Fibroblast of skin of back (primary cell): Measurements from ENCODE around the gene ANAPC13.

Source experiments
- DNase-seq: peaks from one replicate; pipeline ENCODE4 v3.0.0-alpha.2; 2013

Gene ANAPC13

DNA sequence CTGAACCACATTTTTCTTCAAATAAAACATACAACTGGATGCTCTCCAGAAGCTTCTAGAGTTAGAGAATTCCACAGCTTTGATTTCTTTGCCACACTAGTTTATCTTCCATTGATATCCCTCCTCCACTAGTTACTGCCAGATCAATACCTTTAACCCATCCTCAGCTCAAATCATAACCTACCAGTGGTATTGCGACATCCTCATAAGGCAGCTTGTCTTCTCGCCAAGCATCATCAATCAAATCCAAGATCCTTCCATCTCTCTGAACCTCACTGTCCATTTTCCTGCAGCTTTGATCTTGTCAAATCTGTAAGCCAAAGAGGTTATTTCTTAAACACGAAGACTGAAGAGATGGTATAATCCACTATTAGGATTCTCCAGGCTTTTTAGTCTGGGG lies 3.2 kb downstream of the ANAPC13 start:
- DNase-seq: no peak

DNA sequence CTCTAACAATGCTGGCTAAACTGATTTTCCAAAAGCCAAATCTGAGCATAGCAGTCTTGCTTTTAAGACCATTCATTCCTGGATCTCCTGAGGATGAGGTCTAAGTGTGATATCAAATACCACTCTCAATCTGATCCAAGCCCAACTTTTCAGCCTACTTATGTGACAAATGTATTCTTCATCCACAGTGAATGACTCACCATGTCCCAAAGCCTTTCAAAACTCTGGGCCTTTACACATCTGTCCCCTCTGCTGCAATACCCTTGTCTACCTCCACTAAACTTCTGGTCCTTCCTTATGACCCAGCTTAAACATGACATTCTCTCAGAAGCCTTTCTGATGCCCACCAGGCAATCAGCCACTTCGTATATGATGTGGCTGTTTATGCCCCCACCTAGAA lies 4.6 kb downstream of the ANAPC13 start:
- DNase-seq: peak; percentile 41

DNA sequence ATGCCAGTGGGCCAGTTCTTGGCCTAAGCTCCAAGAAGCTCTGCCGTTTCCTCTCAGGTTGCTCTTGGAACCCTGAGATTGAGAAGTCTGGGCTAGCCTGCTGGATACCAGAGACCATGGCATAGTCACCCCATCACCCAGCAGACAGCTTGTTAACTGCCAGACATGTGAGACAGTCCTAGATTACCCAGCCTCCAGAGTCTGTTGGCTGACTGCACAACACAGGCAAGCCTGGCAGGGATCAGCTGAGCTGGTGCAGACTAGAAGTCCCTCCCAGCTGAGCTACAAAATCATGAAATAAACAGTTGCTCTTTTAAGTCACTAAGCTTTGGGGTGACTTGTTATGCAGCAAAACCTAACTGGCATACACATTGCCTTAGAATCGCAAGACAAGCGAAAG lies 5.2 kb downstream of the ANAPC13 start:
- DNase-seq: no peak

DNA sequence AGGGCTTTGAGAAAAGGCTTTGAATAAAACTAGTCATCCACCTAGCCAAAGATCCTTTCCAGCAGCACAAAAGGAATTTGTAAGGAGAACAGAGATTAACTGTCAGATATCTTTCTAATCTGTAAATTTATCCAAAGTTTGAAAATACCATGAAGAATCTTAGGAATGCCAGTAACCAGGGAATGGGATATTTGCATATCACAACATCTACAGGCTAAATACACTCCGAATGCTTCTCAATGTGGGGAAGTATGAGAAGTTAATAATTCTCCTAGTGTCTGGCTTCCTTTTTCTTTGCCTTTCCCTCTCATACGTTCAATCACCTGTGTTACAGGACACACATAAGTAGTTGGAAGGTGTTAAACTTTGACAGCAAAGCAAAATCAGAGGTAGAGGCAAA lies 7.8 kb downstream of the ANAPC13 start:
- DNase-seq: peak; percentile 74

DNA sequence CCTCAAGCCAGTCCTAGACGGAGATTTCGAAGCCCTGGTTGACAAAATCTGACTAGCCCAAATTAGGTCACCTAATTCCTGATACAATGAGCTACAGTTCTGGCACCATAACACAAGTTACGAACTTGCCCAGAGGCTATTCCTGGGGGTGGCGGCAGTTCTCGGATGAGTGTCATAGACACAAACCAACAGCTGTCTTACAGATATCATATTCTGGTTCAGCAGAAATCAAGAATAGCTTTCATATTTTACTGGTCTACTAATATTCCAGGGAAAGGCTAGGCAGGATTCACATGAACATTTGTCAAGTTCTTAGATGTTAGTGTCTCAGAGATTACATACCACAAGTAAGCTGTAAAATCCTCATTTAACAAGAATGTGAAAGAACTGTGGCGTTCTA lies 8.8 kb downstream of the ANAPC13 start:
- DNase-seq: peak; percentile 69

DNA sequence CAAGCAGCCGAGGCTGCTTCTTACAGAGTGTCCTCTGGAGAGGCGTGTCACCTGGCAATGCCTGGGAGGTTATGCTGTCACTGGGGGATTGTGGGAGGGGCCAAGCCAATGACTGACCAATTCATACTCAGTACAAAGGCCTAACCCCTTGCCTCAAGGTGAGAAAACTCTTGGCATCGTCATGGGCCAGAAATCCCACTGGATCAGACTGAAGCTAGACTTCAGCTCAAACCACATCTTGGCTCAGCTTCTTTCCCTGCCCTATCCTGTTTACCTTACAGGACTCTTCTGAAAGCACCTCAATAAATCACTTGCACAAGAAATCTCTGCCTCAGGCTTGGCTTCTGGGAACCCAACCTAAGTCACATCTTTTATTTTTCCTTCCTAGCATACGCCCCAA lies 9.5 kb downstream of the ANAPC13 start:
- no peak for DNase-seq

DNA sequence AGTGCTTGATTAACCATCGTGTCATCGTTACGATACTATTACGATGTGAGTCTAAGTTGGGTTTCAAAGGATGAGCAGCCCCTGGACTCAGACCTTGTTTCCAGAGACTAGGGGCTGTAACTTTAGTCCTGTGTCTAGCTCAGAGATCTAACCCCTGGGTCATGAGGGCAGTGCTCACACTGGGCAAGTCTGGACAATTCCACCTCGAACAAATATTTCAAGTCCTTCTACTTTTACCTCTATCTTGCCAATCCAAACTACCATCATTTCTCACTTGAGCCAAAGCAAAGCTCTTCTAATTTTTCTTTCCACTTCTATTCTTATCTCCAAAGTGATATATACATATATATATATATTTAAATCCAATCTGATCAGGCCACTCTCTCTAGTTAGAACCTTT lies 10.8 kb downstream of the ANAPC13 start:
- DNase-seq: no peak

DNA sequence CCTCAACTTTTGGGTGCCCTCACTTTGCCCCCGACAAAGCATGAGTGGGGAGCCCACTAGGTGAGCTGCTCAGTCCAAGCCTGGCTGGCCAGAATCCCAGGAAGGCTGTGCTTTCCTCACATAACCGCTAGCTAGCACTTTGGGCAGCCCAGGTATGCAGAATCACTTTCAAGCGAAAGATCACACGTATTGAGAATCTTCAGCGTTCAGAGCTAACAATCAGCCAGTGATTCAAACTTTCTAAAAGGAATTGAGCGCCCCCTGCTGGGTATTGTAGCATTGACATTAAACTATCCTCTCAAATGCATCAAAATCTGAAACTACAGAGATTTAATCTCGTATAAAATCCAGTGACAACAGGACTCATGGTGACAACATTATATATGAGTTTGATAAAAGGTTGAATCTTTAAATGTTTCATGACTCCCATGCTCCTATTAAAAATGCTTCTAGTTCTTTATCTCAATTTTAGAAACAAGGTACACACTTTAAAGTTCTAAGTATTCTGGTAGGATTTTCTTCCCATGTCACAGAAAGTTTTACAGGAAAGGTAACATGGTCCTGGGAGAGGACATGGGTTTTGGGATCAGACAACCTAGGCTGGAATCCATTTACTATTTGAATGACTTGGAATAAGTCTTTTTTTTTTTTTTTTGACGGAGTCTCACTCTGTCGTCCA lies 11.8 kb downstream of the ANAPC13 start:
- DNase-seq: peak; percentile 81

DNA sequence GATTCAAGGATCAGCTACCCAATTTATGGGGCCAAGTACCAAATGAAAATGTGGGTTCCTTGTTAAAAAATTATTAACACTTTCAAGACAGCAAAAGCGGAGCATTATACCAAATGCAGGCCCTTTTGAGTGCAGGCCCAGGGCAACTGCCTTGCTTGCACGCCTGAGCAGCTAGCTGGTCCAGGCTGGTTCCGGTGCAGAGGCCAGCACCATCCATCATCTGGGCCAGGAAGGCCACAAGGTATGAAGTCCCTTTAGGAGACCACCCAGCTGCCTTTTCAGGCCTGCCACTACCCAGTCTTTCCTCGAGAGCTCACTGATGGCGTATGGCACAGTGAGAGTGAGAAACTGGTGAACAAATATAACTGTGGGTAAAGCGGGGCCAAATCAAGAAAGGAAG lies 13.0 kb downstream of the ANAPC13 start:
- DNase-seq: no peak

DNA sequence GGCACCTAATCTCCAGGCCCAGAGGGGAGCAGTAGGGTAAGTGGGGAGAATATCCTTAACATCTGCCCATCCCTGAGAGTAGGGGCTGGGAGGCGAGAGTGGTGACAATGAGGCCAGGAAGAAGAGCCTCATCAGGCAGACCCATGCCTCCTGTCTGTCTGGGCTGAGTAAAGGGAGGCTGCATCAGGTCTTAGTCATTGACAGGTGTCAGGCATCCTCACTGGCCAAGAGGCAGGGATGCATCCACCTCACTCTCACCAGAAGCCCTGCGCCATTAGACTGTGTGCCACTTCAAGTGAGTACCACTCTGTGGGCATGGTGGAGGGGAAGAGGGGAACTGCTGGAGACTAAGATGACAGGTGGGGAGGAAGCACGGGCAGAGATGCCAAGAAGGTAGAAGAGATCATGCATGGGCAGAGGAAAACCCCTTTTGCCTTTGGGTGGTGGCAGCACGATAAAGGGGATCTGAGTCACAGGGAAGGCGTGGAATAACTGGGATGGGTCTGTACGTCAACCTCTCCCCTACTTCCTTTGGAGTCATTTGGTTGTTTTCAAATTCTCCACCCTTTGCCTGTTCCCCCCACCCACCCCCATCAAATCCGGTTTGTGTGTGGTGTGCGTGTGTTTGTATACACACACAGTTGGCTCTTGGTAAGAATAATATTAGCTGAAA lies 14.1 kb downstream of the ANAPC13 start:
- peak; percentile 84 for DNase-seq

DNA sequence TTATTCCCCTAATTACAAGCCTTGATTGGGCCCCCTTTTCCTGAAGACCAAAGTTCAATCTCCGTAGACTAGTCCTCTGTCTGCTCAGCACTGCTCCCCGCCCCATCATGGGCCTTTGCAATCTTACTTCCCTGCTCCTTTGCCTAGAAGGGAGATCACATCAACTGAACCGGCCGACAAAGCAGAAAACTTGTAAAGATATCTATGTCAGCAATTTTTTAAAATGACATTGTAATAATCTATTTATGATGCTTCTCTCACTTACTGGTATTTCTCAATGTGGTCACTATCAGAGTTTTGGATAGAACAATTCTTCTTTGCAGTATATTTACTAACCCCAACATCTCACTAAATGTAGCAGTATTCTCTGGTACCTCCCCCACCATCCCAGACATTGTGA lies 17.3 kb downstream of the ANAPC13 start:
- DNase-seq: no peak

DNA sequence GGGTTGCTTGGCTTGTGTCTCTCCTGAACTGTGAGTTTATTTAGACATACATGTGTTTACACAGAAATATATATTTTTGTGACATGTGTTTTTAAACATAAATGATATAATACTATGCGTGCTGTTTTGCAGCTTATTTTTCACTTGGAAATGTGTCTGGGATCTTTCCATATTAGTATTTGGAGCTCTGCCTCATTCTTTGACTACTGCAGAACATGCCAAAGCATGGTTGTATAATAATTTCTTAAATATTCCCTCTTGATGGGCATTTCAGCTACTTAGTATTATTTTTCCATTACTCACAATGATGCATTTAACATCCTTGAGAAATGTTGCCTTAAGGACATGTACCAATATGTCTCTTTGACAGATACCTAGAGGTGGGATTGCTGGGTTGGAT lies 19.5 kb downstream of the ANAPC13 start:
- peak; percentile 37 for DNase-seq

DNA sequence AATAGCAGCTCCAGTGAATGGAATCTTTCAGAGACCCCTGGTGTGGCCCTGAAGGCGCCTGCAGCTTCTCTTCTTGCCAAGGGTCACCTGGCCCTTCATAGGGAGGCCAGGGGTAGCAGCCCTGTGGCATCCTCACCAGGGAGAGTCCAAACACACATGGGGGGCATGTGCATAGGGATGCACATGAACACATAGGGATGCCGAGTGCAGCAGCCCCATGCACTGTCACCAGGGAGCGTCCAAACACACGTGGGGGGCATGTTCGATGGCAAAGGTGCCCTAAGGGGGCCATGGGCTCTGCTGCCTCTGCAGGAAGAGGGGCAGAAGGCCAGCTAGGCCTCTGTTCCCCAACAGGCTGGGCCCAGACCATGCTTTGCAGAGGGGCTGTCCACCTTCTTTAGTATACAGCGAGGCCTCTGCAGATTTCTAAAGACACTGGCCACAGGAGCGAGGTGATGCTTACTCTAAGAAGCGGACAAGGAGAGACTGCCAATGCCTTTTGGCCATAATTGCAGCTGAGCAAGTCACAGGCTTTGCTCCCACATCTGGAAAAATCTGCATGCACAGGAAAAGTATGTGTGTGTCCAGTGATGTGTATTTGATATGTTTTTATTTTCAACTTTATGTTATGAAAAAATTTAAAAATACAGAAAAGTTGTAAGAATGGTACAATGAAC lies 21.0 kb downstream of the ANAPC13 start:
- no peak for DNase-seq

DNA sequence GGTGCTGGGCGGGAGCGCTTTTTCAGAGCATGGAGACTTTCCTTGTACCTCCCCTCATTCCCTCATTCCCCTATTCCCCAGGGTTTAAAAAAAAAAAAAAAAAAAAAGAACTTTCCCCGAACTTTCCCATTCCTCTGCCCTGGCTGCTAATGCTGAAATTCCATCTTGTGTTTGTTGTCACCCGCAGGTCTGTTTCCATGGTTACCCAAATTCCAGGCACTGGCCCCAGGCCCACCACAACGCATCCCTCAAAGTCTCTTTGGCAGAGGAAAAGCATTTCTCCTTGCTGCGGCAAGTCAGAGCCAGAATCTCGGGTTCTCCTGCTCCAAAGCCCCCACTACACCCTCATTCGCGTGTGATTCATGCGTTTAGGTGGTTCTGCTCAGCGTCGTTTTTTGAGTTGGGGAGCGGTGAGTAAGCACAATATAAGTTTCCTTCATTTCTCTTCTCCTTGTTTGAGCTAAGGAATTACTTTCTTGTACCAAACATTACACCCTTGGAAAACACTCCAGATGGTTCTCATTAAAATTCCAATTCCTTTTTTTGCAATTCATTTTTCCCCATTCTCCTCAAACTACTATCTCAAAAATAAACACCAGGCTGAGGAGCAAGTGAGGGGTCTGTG lies 21.6 kb downstream of the ANAPC13 start:
- DNase-seq: peak; percentile 99

DNA sequence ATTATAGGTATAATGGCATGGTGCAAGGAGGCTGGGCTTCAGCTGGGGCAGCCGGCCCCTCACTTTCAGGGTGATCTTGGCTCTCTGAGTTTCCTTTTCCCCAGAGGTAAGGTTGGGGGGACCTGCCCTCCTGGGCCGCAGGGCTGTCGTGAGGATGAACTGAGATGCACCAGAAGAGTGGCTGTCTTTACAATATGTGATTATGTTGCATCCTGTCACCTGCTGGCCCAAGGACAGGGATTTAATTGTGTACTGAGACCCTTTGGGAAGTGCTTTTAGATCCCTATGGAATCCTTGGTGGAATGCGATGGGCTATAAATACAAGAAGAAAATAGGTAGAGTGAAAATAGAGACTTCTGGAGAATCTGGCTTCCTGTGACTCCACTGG lies 22.1 kb downstream of the ANAPC13 start:
- DNase-seq: no peak

DNA sequence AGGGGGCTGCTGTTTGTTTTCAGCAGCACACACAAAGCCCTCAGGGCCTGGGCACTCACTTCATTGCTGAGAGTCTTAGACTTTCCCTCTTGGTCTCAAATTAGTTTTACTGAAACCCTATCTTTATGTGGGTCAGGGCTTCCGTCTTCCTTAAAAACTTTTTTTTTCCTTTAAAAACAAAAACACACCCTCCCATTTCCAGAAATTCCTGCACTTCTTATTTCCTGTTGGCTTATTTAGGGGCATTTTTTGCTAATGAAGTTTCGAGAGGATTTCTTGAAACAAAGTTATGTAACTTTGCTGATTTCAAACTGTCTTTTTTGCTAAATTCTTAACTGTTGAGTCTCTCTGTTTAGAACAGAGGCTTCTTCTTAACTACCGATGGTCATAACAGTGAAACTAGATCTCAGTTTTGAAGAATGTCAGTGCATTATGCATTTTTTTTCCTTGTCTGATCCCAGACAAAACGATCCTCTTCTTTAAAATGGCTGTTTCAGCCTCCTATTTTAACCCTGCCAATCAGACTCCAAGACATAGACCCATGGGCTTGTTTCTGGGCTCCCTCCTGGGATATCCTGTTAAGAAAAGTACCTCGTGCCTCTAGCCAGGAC lies 23.3 kb downstream of the ANAPC13 start:
- DNase-seq: peak; percentile 90

DNA sequence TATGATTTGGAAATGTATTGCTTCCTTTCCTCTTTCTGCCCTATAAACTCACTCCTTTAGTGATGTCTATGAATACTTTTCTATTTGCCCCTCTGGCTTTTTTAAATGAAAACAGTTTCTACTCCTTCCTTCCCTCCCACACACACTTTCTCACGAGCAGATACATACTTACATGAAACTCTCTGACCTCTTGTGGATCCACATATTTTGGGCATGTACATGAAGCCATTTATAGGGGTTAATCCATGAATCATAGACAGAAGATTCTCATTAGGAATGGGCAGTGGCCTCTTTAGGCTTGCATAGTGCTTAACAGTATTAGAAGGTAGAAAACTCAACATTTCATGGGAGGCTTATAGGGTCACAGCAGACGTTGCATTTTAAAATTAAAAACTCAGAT lies 24.8 kb downstream of the ANAPC13 start:
- DNase-seq: peak; percentile 98

DNA sequence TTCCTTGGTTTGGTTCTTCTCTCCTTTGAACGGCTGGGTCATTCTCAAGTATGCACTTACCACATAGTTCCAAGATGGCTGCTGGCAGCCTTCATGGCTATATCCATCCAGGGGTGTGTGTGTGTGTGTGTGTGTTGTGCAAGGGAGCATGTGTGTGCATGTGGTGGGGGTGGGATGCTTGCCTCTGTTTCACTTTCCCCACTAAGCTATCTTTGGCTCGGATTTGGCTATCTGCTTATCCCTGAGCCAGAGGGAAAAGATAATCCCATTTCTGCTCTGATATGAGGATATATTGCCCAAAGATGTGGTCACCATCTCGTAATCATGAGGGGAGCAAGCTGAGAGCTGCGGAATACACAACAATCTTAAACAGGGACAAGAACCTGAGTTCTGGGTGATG lies 26.2 kb downstream of the ANAPC13 start:
- DNase-seq: no peak

DNA sequence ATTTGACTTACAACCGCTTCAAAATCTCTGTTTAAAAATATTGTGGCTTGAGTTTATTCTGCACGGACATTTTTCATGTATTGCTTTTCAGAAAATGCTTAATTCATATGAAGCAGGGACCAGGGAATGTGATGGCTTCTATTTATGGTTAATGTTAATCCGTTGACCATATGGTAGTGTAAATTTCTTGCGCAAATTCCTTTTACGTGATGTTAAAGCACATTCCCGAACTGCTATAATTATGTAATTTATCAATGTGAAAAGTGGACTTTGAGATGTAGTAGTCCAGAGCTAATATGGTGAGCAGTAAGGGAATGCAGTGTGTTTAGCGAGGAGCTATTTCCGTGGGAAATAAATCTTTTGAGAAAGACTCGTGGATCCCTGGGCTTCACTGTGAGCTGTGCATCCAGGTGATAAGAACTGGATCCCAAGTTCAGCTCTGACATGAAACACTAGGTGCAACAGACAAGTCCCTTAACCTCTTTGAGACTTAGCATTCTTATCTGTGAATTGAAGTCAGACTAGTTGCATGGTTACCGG lies 27.3 kb downstream of the ANAPC13 start:
- no peak for DNase-seq

DNA sequence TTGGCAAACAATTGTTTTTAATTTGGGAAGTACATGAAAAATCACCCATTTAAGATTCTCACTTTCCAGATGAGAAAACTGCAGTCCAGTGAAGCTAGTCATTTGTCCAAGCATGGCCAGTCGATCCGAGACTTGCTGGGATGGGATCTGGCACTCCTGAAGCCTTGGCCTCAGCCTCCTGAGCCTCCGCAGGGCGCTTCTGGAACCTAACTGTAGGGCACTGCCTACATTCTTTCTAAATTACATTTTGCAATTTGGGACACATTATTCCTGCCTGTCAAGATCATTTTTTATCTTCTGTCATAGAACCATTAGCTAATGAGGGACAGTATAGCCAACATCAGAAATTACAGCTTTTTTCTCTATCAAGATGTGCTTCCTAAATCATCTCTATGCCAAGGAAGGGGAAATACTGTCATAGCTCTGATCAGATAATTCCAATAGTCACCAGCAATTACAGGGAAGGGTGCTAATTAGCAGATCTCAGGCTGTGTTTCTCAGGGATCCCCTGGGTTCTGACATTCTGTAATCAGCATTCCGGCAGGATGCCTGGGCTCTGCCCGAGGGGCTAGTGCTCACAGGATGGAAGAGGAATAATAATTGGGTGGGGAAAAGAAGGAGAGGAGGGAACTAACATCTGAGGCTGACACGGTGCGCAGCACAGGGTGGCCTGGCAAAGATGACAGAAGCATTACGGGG lies 28.3 kb downstream of the ANAPC13 start:
- DNase-seq: no peak

DNA sequence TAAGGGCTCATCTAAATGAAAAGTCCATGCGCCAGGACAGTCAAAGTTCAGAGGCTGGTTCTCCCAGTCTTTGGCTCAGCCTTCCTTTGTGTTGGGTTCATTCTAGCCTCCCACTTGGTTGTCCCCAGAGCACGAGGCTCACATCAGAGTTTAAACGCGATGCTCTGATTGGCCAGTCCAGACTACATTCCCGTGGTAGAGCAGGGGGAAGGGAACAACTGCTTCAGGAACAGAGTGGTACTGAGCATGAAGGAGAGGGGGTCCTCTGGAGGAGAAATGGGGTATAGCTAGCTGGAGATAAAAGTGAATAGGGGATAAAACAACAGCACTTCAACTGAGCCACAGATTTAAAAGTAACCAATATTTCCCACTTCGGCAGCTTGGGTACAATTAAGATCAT lies 32.2 kb downstream of the ANAPC13 start:
- peak; percentile 42 for DNase-seq

DNA sequence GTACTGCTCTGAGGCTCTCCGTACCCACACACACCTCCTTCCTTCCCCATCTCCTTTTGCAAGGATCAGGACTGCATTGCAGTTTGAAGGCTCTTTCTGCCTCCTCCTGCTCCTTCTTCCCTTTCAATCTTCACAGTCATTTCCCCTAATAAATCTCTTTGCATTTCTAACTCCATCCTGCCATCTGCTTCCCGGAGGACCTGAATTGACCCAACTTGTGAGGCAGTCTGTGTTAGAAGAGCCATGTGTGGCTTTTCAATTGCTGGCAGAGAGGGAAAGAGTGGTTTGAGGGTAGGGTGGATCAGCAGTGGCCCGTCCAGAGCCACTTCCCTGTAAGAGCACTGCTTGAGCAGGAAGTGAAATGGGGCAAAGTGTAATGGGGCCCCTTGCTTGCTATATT lies 35.8 kb downstream of the ANAPC13 start:
- DNase-seq: no peak
